Activated naive CD4-positive, alpha-beta T cell treated with Interleukin-2 at 50 U/mL for 16 hours (primary cell): ENCODE measurements around the gene RAB40C.
A peak's percentile ranks its signal among the peaks of the same experiment; 100 is the strongest.

Experiments
- DNase-seq: peaks from one replicate; pipeline ENCODE4 v3.0.0-alpha.2; 2020

Gene RAB40C

DNA sequence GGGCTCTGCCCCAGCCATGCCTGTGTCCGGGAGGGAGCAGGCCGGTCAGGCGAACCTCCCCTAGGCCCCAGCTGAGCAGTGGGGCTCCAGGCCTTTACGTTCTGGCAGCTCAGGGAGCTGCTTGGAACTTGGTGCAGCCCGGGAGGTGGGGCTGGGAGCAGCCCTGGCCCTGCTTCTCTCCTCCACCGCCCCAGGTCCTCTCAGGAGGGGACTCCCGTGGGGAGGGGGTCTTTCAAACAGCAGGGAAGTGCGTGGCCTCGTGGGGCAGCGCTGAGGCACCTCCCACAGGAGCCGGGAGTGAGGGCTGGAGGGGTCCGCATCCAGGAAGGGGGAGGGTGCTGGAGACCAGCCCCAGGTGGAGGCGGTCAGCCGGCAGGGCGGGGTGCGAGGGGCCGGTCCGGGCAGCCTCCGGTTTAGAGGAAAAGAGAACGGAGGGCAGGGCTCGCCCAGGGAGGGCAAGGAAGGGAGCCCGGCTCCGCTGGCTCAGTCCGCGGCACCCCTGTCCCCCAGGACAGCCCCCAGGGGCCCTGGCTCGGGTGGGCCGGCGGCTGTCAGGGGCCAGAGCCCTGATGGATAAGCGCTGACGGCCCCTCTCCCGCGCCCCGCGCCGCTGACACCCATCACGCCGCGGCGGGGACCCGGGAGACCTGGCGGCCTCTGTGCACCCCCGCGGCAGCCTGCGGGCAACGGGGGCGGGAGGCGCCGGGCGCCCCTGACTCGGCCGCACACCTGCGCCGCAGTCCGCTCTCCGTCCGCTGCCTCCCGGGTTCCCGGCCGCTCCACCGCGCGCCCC, 30.3 kb upstream of the RAB40C start:
- no peak for DNase-seq

DNA sequence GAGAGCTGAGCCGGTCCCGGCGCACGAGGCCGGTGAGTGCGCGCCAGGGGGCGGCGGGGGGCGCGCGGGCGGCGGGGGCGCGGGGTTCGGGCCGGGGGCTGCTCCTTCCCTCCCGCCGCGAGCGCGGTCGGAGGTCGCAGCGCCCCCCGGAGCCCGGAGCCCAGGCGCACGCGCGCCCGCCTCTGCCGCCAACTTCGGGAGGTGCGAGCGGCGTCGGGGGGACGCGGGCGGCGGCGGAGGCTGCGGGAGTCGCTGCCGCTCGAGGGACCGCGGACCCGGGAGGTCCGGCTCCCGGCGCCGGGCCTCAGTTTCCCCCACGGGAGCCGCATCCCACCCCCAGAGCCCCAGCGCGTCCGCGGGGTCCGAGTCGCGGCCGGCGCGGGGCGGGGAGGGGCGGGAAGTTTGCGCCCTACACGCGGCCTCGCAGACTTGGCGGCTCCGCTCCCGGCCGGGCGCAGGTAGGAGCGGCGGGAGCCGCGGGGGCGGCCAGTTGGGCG, 29.6 kb upstream of the RAB40C start, which contains the start of gene PRR35:
Gene PRR35 (plus strand): TSS at position 191 of the 497 bp plus-strand sequence. CDS start 2,901 bp downstream, outside the sequence.
- no peak for DNase-seq

DNA sequence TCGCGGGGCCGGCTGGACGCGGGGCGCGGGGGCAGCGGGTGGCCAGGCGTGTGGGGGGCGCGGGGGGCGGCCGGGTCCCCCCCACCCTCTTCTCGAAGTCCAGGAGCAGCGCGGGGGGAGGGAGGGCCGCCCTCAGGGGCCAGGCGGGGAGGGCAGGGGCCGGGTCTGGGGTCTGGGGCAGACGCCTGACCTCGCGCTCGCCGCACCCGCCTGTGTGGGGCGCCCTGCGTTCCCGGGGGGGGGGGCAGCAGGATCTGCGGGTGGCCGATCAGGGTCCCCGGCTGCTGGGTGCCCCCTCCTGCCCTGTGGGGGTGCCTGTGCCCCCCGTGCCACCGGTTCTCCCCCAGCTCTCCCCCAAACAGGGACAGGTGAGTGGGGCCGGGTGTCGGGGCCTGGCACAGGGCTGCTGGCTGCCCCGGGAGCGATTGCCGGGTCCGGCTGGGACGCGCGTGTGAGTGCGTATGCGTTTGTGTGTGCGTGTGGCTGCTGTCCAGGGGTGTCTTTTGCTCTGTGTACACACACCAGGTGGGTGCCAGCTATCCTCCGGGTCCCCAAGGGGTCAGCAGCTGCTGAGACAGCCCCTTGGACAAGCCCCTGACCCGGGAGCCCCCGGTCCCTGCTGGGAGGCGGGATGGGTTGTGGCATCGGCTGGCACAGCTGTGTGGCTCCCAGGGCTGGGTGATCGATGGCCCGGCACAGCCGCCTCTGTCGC, 29.0 kb upstream of the RAB40C start:
- no peak for DNase-seq

- no peak for DNase-seq
These were observed 28.5 kb upstream of the RAB40C start for GRCh38 chr16:561413-561794.

DNA sequence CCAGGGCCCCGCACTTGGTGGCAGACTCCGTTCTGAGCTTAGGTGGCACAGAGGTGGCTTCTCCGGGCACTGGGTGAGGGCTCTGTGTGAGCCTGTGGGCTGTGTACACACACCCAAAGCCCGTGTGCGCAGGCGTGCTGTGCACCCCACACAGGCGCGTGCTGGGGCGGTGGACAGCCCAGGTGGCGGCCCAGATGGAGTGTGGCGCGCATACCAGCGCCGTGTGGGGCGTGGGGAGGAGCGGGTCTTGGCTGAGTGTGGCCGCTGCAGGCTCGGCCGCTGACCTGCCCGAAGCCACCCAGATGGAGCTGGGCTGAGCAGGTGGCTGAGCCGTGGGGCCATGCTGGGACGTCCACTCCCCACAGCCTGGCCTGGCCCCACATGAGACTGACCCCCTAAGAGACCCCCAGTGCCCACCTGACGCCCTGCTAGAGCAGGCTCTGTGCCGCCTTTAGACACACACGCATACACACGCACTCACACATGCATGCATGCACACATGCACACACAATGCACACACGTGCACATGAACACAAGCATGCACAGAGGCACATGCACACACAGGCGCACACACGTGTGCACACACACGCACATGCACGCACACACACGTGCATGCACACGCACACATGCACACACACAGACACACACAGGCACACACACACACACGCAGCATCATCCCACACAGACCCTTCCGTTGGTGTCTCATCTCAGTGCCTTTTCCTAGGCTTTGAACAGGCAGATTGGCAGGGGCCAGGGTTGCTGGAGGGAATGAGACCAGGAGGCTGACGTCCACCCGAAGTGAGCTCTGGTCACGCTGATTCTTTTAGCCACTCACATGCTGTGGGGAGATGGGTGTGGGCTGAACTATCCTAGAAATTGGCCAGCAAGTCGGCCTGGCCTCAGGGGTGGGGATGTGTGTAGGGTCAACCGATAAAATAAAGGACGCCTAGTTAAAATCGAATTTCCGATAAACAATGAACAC, 27.6 kb upstream of the RAB40C start:
- DNase-seq, result no peak

- no peak for DNase-seq
These were observed 26.7 kb upstream of the RAB40C start for GRCh38 chr16:563072-563644.

DNA sequence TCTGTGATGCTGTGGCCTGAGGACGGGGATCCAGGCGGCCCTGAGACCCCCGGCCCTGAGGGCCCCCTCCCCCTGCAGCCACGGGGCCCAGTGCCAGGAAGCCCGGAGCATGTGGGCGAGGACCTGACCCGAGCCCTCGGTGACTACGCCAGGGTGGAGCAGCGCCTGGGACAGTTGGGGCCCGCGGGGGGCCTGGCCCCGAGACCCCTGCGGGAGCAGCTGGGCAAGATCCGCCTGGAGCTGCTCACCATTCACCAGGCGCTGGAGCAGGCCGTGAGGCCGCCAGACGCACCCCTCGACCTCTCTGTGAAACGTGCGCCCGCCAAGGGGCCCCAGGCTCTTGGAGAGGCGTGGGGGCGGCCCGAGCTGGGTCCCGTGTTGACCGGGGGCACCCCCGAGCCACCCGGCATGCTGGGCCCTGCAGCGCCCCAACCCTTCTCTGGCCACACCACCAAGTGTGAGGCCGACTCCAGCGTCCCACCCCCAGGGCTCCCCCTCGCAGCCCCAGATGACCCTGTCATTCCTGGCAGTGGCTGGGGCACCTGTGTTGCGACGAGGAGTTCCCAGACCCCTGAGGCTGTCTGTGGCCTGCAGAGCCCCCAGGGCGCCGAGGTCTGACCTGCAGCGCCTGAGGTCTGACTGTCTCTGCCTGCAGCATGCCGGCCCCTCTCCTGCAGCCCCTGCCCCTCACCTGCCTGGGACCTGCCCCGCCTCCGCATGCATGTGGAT, 25.0 kb upstream of the RAB40C start:
- DNase-seq, result no peak

DNA sequence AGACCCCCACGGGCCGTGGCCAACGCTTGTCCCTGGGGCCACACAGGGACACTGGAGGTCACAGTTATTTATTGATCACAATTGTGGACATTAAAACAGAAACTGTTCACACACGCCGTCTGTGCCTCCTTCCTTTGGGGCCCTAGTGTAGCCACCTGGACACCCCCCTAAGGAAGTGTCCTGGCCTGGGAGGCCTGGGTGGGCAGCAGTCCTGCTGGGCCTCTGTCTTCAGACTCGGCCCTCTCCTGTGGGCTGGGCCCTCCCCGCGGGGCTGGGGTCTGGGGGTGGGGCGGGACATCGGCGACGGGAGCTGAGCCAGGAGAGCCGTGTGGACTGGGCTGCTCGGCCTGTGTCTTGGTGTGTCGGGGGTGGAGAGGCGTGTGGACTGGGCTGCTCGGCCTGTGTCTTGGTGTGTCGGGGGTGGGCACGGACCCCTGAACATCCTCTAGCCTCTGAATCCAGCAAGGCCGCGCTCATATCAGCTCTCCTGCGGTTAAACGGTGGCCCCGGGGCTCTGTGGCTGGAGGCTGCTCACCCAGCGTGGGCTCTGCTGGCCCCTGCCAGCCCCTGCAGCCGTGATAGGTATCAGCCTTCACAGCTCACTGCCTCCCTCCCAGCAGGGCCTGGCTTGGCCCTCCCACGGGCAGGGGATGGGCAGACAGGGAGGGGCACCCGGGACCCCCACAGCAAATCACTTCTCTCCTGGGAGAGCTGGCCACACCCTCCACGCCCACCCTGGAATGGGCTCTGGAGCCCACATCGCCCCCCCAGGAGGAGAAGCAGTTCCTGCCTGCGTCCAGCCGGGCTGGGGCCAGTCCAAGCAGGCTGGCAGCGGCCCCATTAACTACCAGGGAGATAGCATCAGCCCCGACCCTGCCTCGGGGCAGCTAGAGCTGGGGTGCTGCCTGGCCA, 24.2 kb upstream of the RAB40C start:
- DNase-seq, result no peak

GRCh38 chr16:566475-567372, 23.1 kb upstream of the RAB40C start, which contains the start of gene NHLRC4:
TSS of gene NHLRC4 (plus strand) at chr16:567005. CDS start at chr16:568048, 1,043 bp downstream.
- peak; percentile 37 for DNase-seq

DNA sequence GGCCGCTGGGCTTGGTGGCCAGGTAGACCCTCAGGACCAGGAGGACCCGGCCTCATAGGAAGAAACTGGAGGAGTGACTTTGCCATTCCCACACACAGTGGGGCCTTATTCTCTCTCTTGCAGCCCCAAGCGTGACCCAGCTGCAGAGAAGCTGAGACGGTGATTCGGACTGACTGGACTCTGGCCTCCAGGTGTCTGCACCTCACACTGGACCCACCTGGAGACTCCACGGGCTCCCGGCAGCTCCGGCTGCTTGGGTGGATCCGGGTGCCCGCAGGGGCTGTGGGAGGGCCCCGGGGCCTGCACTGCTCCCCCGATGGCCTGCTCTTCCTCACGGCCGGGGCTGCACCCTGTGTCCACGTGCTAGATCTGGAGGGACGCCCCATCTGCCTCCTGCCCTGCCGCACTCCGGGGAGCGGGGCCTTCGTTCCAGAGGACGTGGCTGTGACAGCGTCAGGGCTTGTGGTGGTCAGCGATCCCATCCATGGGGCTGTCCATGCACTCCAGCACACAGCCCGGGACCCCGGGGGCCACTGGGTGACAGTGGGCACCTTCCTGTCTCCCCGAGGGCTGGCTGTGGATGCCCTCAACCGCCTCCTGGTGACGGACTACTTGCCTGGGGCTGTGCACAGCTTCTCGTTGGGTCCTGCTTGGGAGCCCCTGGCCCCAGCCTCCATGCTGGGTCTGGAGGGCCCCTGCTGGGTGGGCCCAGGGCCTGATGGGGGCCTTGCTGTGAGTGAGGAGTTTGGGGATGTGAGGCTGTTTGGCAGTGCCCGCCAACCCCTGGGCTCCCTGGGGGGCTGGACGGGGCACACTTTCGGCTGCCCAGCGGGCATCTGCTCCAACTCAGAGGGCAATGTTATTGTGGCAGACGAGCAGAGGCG, 22.3 kb upstream of the RAB40C start:
- DNase-seq, result no peak

DNA sequence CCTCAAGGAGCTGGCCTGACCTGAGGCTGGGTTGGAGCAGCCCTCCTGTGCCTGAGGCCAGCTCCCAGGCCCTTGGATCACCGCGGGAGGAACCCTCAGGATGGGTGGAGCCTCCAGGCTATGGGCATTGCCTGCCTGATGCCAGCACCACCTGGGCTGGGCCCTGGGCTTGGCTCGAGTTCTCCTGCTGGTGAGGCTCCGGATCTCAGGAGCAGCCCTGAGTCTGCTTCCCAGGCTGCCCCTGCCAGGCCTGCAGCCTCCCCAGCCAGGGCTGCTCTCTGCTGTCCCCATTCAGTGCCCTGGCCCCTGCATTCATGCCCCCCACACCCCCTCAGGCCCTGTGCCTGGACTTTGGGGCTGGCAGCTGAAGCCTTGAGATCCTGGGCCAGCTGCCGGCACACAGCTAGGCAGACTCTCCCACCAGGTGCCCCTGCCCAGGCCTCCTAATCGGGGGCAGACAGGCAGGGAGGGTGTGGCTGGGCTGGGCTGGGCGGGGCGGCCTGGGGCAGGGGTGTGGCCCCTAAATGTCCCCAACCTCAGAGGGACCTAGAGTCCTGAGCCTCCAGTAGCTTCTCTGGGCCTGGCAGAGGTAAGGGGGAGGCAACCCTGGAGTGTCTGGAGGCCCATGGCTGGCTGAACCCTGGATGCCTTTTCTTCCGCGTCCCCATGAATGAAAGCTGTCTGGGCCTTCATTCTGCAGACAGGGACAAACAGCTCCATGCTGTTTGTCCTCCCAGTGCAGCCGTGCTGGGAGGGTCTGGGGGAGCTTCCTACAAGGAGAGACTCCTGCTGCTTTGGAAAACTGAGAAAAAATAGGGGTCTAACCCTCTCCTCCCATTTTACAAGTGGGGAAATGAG, 21.2 kb upstream of the RAB40C start:
- DNase-seq, result no peak

DNA sequence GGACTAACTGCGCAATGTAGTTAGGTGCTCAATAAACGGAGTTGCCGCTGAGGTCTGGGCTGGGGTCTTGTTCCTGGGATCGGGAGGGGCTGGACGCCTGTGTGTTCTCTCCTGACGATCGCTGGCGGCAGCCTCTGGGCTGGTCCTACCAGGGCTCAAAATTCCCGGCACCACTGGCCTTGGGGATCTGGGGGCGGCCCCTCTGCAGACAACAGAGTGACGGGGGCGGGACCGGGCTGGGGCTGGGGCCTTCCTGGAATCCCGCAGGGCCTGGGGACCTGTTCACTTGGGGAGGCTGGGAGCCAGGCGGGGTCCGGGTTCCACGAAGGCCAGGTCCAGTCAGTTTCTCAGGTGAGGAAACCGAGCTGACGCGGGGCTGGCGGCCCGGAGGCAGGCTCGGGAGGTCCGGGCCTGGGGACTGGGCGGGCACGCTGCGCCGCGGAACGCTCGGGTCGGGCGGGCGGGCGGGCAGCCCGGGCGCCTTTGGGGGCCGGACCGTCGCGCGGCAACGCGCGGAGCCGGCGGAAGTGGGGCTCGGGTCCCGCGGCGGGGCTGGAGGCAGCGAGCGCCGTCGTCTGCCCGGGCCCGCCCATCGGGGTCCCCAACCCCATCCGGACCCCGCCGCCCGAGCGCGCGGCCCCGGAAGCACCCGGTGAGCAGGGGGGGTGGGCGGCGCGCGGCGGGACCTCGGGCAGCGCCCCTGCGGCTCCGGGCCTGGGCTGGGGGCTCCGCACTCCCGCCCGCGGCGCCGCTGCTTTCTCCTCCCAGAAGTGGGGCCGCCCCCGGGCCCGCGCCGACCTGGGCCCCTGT, 20.2 kb upstream of the RAB40C start, which contains the start of gene PIGQ:
Gene PIGQ (plus strand): TSS at position 524 of the 810 bp plus-strand sequence. CDS start 4,107 bp downstream, outside the sequence.
- peak; percentile 69 for DNase-seq

DNA sequence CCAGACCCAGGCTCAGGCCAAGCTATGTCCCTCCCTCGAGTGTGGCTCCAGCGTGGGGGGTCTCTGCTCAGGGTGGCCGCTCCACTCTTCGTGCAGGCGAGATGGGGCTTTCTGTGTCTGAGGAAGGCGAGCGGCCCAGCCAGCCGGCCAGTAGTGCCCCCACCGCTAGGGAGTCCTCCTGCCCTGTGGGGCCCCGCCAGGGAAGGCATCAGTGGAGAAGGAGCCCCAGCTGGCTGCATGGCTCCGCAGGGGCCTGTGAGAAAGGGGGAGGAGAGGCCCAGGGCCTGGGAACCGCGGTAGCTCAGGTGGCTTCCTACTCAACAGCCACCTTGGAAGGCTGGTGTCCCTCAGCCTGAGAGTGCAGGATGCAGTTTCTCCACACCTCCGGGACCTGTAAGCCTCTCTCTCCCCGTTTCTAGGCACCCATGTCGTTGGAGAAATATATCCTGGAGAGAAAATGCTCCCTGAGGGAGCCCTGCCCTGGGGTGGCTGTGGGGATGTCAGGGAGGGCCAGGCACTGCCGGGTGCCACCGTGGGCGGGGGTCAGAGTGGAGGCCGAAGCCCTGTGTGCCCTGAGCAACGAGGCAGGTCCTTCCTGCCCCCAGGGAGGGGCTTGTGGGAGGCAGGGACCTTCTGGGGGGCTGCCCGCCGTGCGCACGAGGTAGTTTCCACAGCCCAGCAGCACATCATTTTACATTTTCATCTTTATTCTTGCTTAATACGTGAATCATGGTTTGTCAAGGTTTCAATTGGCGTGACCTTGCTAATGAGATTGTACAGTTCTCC, 16.8 kb upstream of the RAB40C start:
- DNase-seq, result no peak

- DNase-seq, result no peak
These were observed 15.7 kb upstream of the RAB40C start for GRCh38 chr16:574021-574760.
